Brain microvascular endothelial cell (primary cell): ENCODE measurements around the gene USP37.

ENCODE experiments used
- DNase-seq: peaks from one replicate; pipeline ENCODE4 v3.0.0-alpha.2; 2020
- H3K27ac ChIP-seq: fragments of 250-450 bp; sonication (Bioruptor Pico); 2 replicates; pipeline ENCODE4 v1.5.1; 2020; ENCODE audit warnings: mild to moderate bottlenecking, moderate library complexity
- H3K27me3 ChIP-seq: fragments of 250-450 bp; sonication (Bioruptor Pico); replicated peaks from 2 replicates; pipeline ENCODE4 v1.5.1; 2020; ENCODE audit warnings: mild to moderate bottlenecking
- H3K36me3 ChIP-seq: fragments of 250-450 bp; sonication (Bioruptor Pico); replicated peaks from 2 replicates; pipeline ENCODE4 v1.5.1; 2020; ENCODE audit warnings: mild to moderate bottlenecking
- H3K4me3 ChIP-seq: 2 replicates; pipeline ENCODE4 v1.5.1; 2011; ENCODE audit warnings: low read depth, mild to moderate bottlenecking, control low read depth, low read length, moderate library complexity
- CTCF ChIP-seq: IDR thresholded peaks from 2 replicates; pipeline ENCODE4 v1.5.1; 2011; ENCODE audit warnings: low read depth, mild to moderate bottlenecking, moderate library complexity, low read length, control low read depth, inconsistent platforms; ENCODE audit errors: missing control alignments
- in situ Hi-C: cut with HindIII; loops from 2 replicates; pipeline ENCODE4 v1.10.0; 2017; ENCODE audit warnings: low sequenced_read_pairs, low pct_ligation_motif_present

Gene USP37

GRCh38 chr2:218447072-218447471, 121.1 kb downstream of the USP37 start:
- Histone ChIP-seq H3K36me3 (no peaks in the 10 kb centered on the region), H3K27me3 (no peaks in the 10 kb centered on the region), H3K4me3 (no peak overlapping the region), H3K27ac (no peak overlapping the region)
- in situ Hi-C loops, result no loop called here
- no peak for DNase-seq
- no peak for TF ChIP-seq CTCF

- no peak for DNase-seq
- H3K36me3 ChIP-seq, result no peaks in the 10 kb centered on the region
- H3K4me3 ChIP-seq, result no peak overlapping the region
- TF ChIP-seq CTCF, result no peak
- in situ Hi-C loops, result no loop called here
- H3K27ac ChIP-seq, result no peak overlapping the region
- H3K27me3 ChIP-seq, result no peaks in the 10 kb centered on the region
These were observed 121.6 kb downstream of the USP37 start for GRCh38 chr2:218446547-218446946.

GRCh38 chr2:218445602-218446001, 122.5 kb downstream of the USP37 start:
- no peak overlapping the region for H3K27ac ChIP-seq
- TF ChIP-seq CTCF, result no peak
- H3K27me3 ChIP-seq, result no peaks in the 10 kb centered on the region
- DNase-seq, result no peak
- no peak overlapping the region for H3K4me3 ChIP-seq
- no peaks in the 10 kb centered on the region for H3K36me3 ChIP-seq
- in situ Hi-C loops, result no loop called here

- no peaks in the 10 kb centered on the region for H3K27me3 ChIP-seq
- DNase-seq, result no peak
- H3K36me3 ChIP-seq, result no peaks in the 10 kb centered on the region
- H3K4me3 ChIP-seq, result no peak overlapping the region
- H3K27ac ChIP-seq, result no peak overlapping the region
- in situ Hi-C loops, result no loop called here
- TF ChIP-seq CTCF, result no peak
These were observed 123.3 kb downstream of the USP37 start for GRCh38 chr2:218444692-218445357.

- in situ Hi-C loops, result no loop called here
These were observed 129.6 kb downstream of the USP37 start for GRCh38 chr2:218438596-218438995.

More at GRCh38 chr2:218438596-218438995, 129.6 kb downstream of the USP37 start:
- H3K4me3 ChIP-seq, result no peak overlapping the region
- no peak for DNase-seq
- H3K27ac ChIP-seq, result no peak overlapping the region
- no peaks in the 10 kb centered on the region for H3K36me3 ChIP-seq
- no peak for TF ChIP-seq CTCF
- H3K27me3 ChIP-seq, result no peaks in the 10 kb centered on the region
